Stomach (tissue), 9 donors: ENCODE measurements around the gene GABRB2. TPM values are rescaled to one million over a fixed set of nuclear protein-coding genes. Genes with fewer than 3 reads are reported as not detected.
"Not testable (repeated sequence)": the region's sequence is repeated elsewhere in the genome, so short reads cannot be mapped to it uniquely, and the experiment has no call there.

Experiments
- DNase-seq, 2 donors: peaks; one replicate each; pipeline versions ENCODE4 v3.0.0 to v3.0.0-alpha.2; 2013 to 2019
- H3K27ac ChIP-seq, 5 donors: fragments of 200-600 bp in 4 of 5; sonication (generic) in 4 of 5; one replicate each; pipeline ENCODE4 v1.5.1; 2013 to 2019; ENCODE audit warnings: mild to moderate bottlenecking in 1 of 5, moderate library complexity in 1 of 5
- H3K27me3 ChIP-seq, 3 donors: fragments of 200-600 bp; sonication (generic); one replicate each; pipeline ENCODE4 v1.5.1; 2017 to 2019; ENCODE audit warnings: mixed run types in 1 of 3
- H3K36me3 ChIP-seq, 4 donors: fragments of 200-600 bp; sonication (generic); 1 replicate in 3 of 4; 2 replicates in 1 of 4; pipeline ENCODE4 v1.5.1; 2016 to 2019
- H3K4me1 ChIP-seq, 4 donors: fragments of 200-600 bp; sonication (generic); one replicate each; pipeline ENCODE4 v1.5.1; 2016 to 2019
- H3K4me3 ChIP-seq, 4 donors: fragments of 200-600 bp; sonication (generic) in 3 of 4; one replicate each; pipeline ENCODE4 v1.5.1; 2016 to 2019; ENCODE audit warnings: mild to moderate bottlenecking in 1 of 4
- H3K9me3 ChIP-seq, 4 donors: fragments of 200-600 bp; sonication (generic); one replicate each; pipeline ENCODE4 v1.5.1; 2016 to 2019
- EP300 ChIP-seq: sonication (generic); formaldehyde crosslinking; IDR thresholded peaks from one replicate; pipeline ENCODE4 v1.6.1; 2017; ENCODE audit warnings: antibody characterized with exemption
- POLR2A ChIP-seq, 4 donors: fragments of 450-650 bp; IDR thresholded peaks; one replicate each; pipeline ENCODE4 v1.6.1; 2016; ENCODE audit warnings: antibody characterized with exemption in 4 of 4, control low read depth in 2 of 4, mild to moderate bottlenecking in 1 of 4, moderate library complexity in 1 of 4
- POLR2AphosphoS5 ChIP-seq, 3 donors: sonication (generic); formaldehyde crosslinking; IDR thresholded peaks; one replicate each; pipeline ENCODE4 v1.6.1; 2016; ENCODE audit warnings: antibody characterized with exemption in 3 of 3
- WGBS, 5 donors: extraction: QIAGEN DNeasy Blood & Tissue Kit in 3 of 5; methylation state at CpG; one replicate each; pipeline versions ENCODE4 v1.1.5 to v1.1.7; 2013 to 2018; 5-methylcytosine and 5-hydroxymethylcytosine counted together
- intact Hi-C: fragments of 100-400 bp; cut with DNase I; formaldehyde crosslinking; loops from one replicate; pipeline ENCODE4 v1.15.1; 2023; ENCODE audit warnings: low total_unique reads
- polyA plus RNA-seq, 3 donors: library from polyadenylated mRNA; stranded (reverse); fragments of 200-250 nt; gene quantifications; one replicate each; pipeline ENCODE4 v1.2.3, GENCODE V29; 2013
- total RNA-seq, 5 donors: library from RNA; depleted of rRNA; stranded (reverse); fragments of >200 nt; gene quantifications; one replicate each; pipeline versions ENCODE4 v1.1.0 to v1.2.3, GENCODE V29; 2014 to 2016
- TF ChIP-seq, protein P1 (sequence below), 7 experiments: fragments of 450-650 bp in 4 of 7; fragments of 200-600 bp in 3 of 7; sonication (generic) in 3 of 7; IDR thresholded peaks; one replicate each; pipeline ENCODE4 v1.5.1; 2016 to 2019; ENCODE audit warnings: antibody characterized with exemption in 7 of 7, control low read depth in 2 of 7, mild to moderate bottlenecking in 1 of 7
- donor health status: healthy with polysubstance abuse.
- donor health status: Bipolar disorder and iron deficiency.
- donor health status: healthy.

GABRB2 gene
- total and polyA plus RNA-seq, 8 donors, result 0.06 to 2.7 (median 0.14) TPM; not detected in 3

DNA sequence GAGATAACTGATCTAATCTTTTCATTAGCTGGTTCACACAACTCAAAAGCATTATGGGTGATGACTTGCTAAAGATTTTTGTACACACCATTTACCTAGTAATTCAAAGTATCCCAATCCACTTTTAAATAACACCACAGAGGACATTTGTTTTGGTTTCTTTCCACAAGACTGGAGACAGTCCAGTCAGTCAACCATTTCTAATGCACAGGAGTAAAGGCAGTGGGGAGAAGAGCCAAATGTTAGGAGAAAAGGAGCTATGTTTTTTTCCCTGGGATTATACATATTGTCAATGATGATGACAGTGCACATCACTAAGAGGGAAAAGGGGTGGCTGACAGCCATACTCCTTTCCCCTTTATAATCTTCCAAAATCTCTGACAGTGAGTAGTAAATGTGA, 240.9 kb downstream of the GABRB2 start:
- H3K4me3 ChIP-seq, result no peak overlapping the region
- H3K27me3 ChIP-seq, result no peaks in the 10 kb centered on the region
- H3K4me1 ChIP-seq, result peaks cover 0 to 10% (median 0%) of the 10 kb centered on the region in 4 donors
- TF ChIP-seq, protein P1, sequence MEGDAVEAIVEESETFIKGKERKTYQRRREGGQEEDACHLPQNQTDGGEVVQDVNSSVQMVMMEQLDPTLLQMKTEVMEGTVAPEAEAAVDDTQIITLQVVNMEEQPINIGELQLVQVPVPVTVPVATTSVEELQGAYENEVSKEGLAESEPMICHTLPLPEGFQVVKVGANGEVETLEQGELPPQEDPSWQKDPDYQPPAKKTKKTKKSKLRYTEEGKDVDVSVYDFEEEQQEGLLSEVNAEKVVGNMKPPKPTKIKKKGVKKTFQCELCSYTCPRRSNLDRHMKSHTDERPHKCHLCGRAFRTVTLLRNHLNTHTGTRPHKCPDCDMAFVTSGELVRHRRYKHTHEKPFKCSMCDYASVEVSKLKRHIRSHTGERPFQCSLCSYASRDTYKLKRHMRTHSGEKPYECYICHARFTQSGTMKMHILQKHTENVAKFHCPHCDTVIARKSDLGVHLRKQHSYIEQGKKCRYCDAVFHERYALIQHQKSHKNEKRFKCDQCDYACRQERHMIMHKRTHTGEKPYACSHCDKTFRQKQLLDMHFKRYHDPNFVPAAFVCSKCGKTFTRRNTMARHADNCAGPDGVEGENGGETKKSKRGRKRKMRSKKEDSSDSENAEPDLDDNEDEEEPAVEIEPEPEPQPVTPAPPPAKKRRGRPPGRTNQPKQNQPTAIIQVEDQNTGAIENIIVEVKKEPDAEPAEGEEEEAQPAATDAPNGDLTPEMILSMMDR (IDR thresholded peaks at IDR 0.05), result no peak
- TF ChIP-seq EP300, result no peak
- no peak for TF ChIP-seq POLR2A (IDR thresholded peaks at IDR 0.05)
- no peak for TF ChIP-seq POLR2AphosphoS5 (IDR thresholded peaks at IDR 0.05)
- DNase-seq, result no peak
- intact Hi-C loops, result no loop called here
- H3K9me3 ChIP-seq, result peaks cover 0 to 3% (median 0%) of the 10 kb centered on the region in 4 donors
- no peaks in the 10 kb centered on the region for H3K36me3 ChIP-seq
- H3K27ac ChIP-seq, result no peak overlapping the region

DNA sequence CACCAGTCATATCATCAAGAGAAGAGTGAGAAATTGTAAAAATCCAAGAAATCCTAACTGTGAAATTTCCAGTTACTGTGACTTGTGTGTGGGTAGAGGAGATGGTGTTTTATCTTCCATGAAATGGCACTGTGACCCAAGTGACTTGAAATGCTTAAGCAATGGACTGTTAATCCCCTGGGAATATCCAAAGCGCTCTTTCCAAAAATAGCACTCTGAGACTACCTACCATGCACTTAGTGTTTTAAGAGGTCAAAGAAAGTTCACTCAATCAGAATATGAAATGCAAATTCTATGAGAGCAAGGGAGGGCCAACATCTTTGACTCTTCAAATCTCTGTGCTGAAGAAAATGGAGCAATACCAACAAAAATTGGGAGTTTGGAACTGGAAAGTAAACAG, 244.0 kb downstream of the GABRB2 start:
- Histone ChIP-seq H3K4me1 (peaks cover 0 to 10% (median 0%) of the 10 kb centered on the region in 4 donors), H3K36me3 (no peaks in the 10 kb centered on the region), H3K27me3 (no peaks in the 10 kb centered on the region), H3K9me3 (no peaks in the 10 kb centered on the region), H3K27ac (no peak overlapping the region), H3K4me3 (no peak overlapping the region)
- WGBS, 5 donors, result 53 to 88% (median 80%) methylated on average over 1 of the region's 1 CpG
- intact Hi-C loops, result no loop called here
- no peak for DNase-seq
- TF ChIP-seq POLR2AphosphoS5 (IDR thresholded peaks at IDR 0.05) (no peak), POLR2A (IDR thresholded peaks at IDR 0.05) (no peak), EP300 (no peak)
- TF ChIP-seq, protein P1 (IDR thresholded peaks at IDR 0.05), result no peak

DNA sequence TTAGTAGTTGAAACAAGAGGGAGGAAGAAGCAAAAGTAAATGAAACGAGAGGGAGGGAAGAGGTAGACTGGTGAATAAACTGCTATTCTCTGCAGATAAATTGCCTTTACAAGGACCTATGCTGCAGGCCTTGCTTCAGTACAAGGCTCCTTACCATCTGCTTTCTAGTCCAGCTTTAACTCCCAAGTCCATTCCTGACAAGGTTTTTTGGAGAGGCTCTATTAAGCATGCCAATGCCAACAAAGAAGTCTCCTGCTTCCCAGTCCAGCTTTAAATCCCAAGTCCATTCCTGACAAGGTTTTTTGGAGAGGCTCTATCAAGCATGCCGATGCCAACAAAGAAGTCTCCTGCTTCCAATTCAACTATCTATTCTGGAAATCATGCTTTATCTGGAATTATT, 244.9 kb downstream of the GABRB2 start:
- DNase-seq, result no peak
- no peak overlapping the region for H3K4me3 ChIP-seq
- H3K27me3 ChIP-seq, result no peaks in the 10 kb centered on the region
- intact Hi-C loops, result no loop called here
- no peak overlapping the region for H3K27ac ChIP-seq
- H3K36me3 ChIP-seq, result no peaks in the 10 kb centered on the region
- TF ChIP-seq, protein P1 (IDR thresholded peaks at IDR 0.05), result no peak
- TF ChIP-seq EP300 (no peak), POLR2AphosphoS5 (IDR thresholded peaks at IDR 0.05) (no peak), POLR2A (IDR thresholded peaks at IDR 0.05) (no peak)
- H3K4me1 ChIP-seq, result peaks cover 0 to 6% (median 0%) of the 10 kb centered on the region in 4 donors
- WGBS, 5 donors, result 71 to 86% (median 82%) methylated on average over 2 of the region's 2 CpGs
- no peaks in the 10 kb centered on the region for H3K9me3 ChIP-seq

DNA sequence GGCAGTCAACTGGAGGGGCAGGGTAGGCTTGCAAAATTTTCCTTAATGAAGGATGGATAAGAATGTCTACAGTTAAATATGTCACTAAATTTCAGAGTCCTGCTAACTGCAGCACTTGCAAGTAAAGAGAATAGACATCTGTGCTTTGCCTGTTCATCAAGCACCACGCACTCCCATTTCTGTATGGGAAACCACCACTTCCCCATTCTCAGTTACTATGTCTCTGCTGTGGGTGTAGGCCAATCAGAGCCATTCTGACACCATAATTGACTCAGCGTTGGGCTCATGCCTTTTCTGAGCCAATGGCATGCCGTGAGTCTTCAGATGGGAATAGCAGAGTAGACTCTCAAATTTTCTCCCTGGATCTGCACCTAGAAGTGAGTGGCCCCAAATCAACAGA, 247.5 kb downstream of the GABRB2 start:
- TF ChIP-seq POLR2A (IDR thresholded peaks at IDR 0.05) (no peak), POLR2AphosphoS5 (IDR thresholded peaks at IDR 0.05) (no peak), EP300 (no peak)
- TF ChIP-seq, protein P1 (IDR thresholded peaks at IDR 0.05), result no peak
- Histone ChIP-seq H3K36me3 (no peaks in the 10 kb centered on the region), H3K4me1 (no peaks in the 10 kb centered on the region), H3K27ac (no peak overlapping the region), H3K9me3 (no peaks in the 10 kb centered on the region), H3K27me3 (no peaks in the 10 kb centered on the region), H3K4me3 (no peak overlapping the region)
- no peak for DNase-seq
- WGBS, 5 donors, result 90 to 94% (median 92%) methylated on average over 3 of the region's 3 CpGs
- intact Hi-C loops, result no loop called here

DNA sequence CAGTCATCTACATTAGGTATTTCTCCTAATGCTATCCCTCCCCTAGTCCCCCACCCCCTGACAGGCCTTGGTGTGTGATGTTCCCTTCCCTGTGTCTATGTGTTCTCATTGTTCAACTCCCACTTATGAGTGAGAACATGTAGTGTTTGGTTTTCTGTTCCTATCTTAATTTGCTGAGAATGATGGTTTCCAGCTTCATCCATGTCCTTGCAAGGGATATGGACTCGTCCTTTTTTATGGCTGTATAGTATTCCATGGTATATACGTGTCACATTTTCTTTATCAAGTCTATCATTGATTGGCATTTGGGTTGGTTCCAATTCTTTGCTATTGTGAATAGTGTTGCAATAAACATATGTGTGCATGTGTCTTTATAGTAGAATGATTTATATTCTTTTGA, 249.1 kb downstream of the GABRB2 start:
- intact Hi-C loops, DNase-seq: not testable (repeated sequence)
- WGBS, 5 donors, result 60 to 94% (median 86%) methylated on average over 2 of the region's 2 CpGs

More for the DNA sequence above, 249.1 kb downstream of the GABRB2 start:
- not testable (repeated sequence) for H3K27ac ChIP-seq, H3K4me3 ChIP-seq, H3K9me3 ChIP-seq, H3K36me3 ChIP-seq, H3K4me1 ChIP-seq, H3K27me3 ChIP-seq
